NAMALWA (cell line): ENCODE results near the gene UBXN7.
"Not testable (repeated sequence)": the region's sequence is repeated elsewhere in the genome, so short reads cannot be mapped to it uniquely, and the experiment has no call there.

Experiments used
- DNase-seq: peaks from one replicate; pipeline ENCODE4 v3.0.0-alpha.2; 2015; ENCODE audit warnings: low spot score

UBXN7 gene

GRCh38 chr3:196355668-196356067 is 76.6 kb downstream of the UBXN7 start:
- no peak for DNase-seq

- DNase-seq = no peak
These were observed 78.1 kb downstream of the UBXN7 start for GRCh38 chr3:196354132-196354531.

GRCh38 chr3:196351541-196351940 is 80.7 kb downstream of the UBXN7 start:
- DNase-seq = no peak

GRCh38 chr3:196350067-196350466 is 82.2 kb downstream of the UBXN7 start:
- DNase-seq = no peak

GRCh38 chr3:196348698-196349097 is 83.5 kb downstream of the UBXN7 start:
- DNase-seq = no peak

- peak; percentile 34 for DNase-seq
These were observed 87.6 kb downstream of the UBXN7 start for GRCh38 chr3:196344663-196345062.

- not testable (repeated sequence) for DNase-seq
These were observed 88.3 kb downstream of the UBXN7 start for GRCh38 chr3:196343917-196344316.

GRCh38 chr3:196341137-196341536 is 91.1 kb downstream of the UBXN7 start:
- DNase-seq = no peak

GRCh38 chr3:196340466-196340865 is 91.8 kb downstream of the UBXN7 start:
- no peak for DNase-seq

- no peak for DNase-seq
These were observed 92.6 kb downstream of the UBXN7 start for GRCh38 chr3:196339493-196340254.

GRCh38 chr3:196339044-196339443 is 93.2 kb downstream of the UBXN7 start:
- DNase-seq = no peak

GRCh38 chr3:196336319-196337145 is 95.7 kb downstream of the UBXN7 start:
- DNase-seq = no peak

GRCh38 chr3:196335503-196335948 is 96.7 kb downstream of the UBXN7 start:
- no peak for DNase-seq

GRCh38 chr3:196334982-196335381 is 97.2 kb downstream of the UBXN7 start:
- no peak for DNase-seq

- DNase-seq = no peak
These were observed 100.1 kb downstream of the UBXN7 start for GRCh38 chr3:196332168-196332567.

GRCh38 chr3:196327405-196327804 is 104.8 kb downstream of the UBXN7 start:
- no peak for DNase-seq

GRCh38 chr3:196326936-196327335 is 105.3 kb downstream of the UBXN7 start:
- DNase-seq = no peak

GRCh38 chr3:196323691-196324090 is 108.5 kb downstream of the UBXN7 start:
- DNase-seq = peak; percentile 40

GRCh38 chr3:196323016-196323415 is 109.2 kb downstream of the UBXN7 start:
- no peak for DNase-seq

- DNase-seq = no peak
These were observed 111.1 kb downstream of the UBXN7 start for GRCh38 chr3:196321162-196321561.

GRCh38 chr3:196320137-196320536 is 112.1 kb downstream of the UBXN7 start:
- no peak for DNase-seq

- DNase-seq = peak; percentile 95
These were observed 114.3 kb downstream of the UBXN7 start, which contains the start of gene DYNLT2B for GRCh38 chr3:196317687-196318467. Gene DYNLT2B, minus strand, starts transcription at chr3:196318240. Its CDS starts 88 bp downstream, at chr3:196318152.
